GM12865 (cell line): ENCODE results near the gene PBOV1.

Experiments used
- DNase-seq: peaks from one replicate; pipeline ENCODE4 v3.0.0; 2010; ENCODE audit warnings: low read depth
- H3K4me3 ChIP-seq: 2 replicates; pipeline ENCODE4 v1.5.1; 2011; ENCODE audit warnings: mild to moderate bottlenecking, low read depth, low read length, control low read depth
- CTCF ChIP-seq: IDR thresholded peaks from 2 replicates; pipeline ENCODE4 v1.5.1; 2011; ENCODE audit warnings: low read length, control low read depth, low read depth, inconsistent platforms; ENCODE audit not compliant: insufficient read depth; ENCODE audit errors: missing control alignments

PBOV1 gene

GRCh38 chr6:138218449-138218848, at the start of gene PBOV1:
Gene PBOV1, minus strand, starts transcription at chr6:138218491. Its CDS starts 96 bp downstream, at chr6:138218395.
- H3K4me3 ChIP-seq = no peak within 1 kb of the TSS
- TF ChIP-seq CTCF = no peak
- no peak for DNase-seq

GRCh38 chr6:138266095-138266494, 47.8 kb upstream of the PBOV1 start:
- DNase-seq = no peak
- no peak for TF ChIP-seq CTCF

GRCh38 chr6:138264372-138264880, 46.1 kb upstream of the PBOV1 start:
- peak; percentile 10 for DNase-seq
- H3K4me3 ChIP-seq = no peak overlapping the region
- TF ChIP-seq CTCF = no peak

More at GRCh38 chr6:138266095-138266494, 47.8 kb upstream of the PBOV1 start:
- no peak overlapping the region for H3K4me3 ChIP-seq

- no peak for DNase-seq
- H3K4me3 ChIP-seq = no peak overlapping the region
- TF ChIP-seq CTCF = no peak
Observed at GRCh38 chr6:138263963-138264362, 45.7 kb upstream of the PBOV1 start.

GRCh38 chr6:138261116-138261780, 43.0 kb upstream of the PBOV1 start:
- TF ChIP-seq CTCF = no peak
- DNase-seq = no peak
- H3K4me3 ChIP-seq = no peak overlapping the region

GRCh38 chr6:138258991-138259390, 40.7 kb upstream of the PBOV1 start:
- no peak for TF ChIP-seq CTCF
- no peak overlapping the region for H3K4me3 ChIP-seq
- no peak for DNase-seq

GRCh38 chr6:138258197-138258596, 39.9 kb upstream of the PBOV1 start:
- no peak overlapping the region for H3K4me3 ChIP-seq
- no peak for DNase-seq
- TF ChIP-seq CTCF = no peak
